ENCODE results near the gene FAM13C.
"Not testable (repeated sequence)": the region's sequence is repeated elsewhere in the genome, so short reads cannot be mapped to it uniquely, and the experiment has no call there.

FAM13C gene

GRCh38 chr10:59234816-59235429 is 127.4 kb downstream of the FAM13C start:
- DNase-seq (ENCODE audit: low read depth in 3 of 3), result no peak

- no peak for DNase-seq (ENCODE audit: low read depth in 3 of 3)
These were observed 128.2 kb downstream of the FAM13C start for GRCh38 chr10:59234194-59234593.

- DNase-seq (ENCODE audit: low read depth in 3 of 3), result no peak
These were observed 132.9 kb downstream of the FAM13C start for GRCh38 chr10:59229441-59229840.

GRCh38 chr10:59227136-59227673 is 135.1 kb downstream of the FAM13C start:
- DNase-seq (ENCODE audit: low read depth in 3 of 3), result no peak

GRCh38 chr10:59225211-59225610 is 137.1 kb downstream of the FAM13C start:
- no peak for DNase-seq (ENCODE audit: low read depth in 3 of 3)

GRCh38 chr10:59223597-59223996 is 138.8 kb downstream of the FAM13C start:
- DNase-seq (ENCODE audit: low read depth in 3 of 3), result not testable (repeated sequence)

GRCh38 chr10:59222788-59223187 is 139.6 kb downstream of the FAM13C start:
- DNase-seq (ENCODE audit: low read depth in 3 of 3), result no peak

- no peak for DNase-seq (ENCODE audit: low read depth in 3 of 3)
These were observed 146.0 kb downstream of the FAM13C start for GRCh38 chr10:59216178-59216869.

GRCh38 chr10:59214160-59214559 is 148.2 kb downstream of the FAM13C start:
- no peak for DNase-seq (ENCODE audit: low read depth in 3 of 3)

GRCh38 chr10:59212301-59212798 is 150.0 kb downstream of the FAM13C start:
- no peak for DNase-seq (ENCODE audit: low read depth in 3 of 3)

- no peak for DNase-seq (ENCODE audit: low read depth in 3 of 3)
These were observed 156.1 kb downstream of the FAM13C start for GRCh38 chr10:59206204-59206720.
